GM21360 (cell line): ENCODE results near the gene GRXCR1.

Experiments
- ATAC-seq: cut with Tn5 transposase; IDR thresholded peaks from one replicate; pipeline ENCODE4 v1.9.1; 2021; ENCODE audit warnings: mild to moderate bottlenecking, moderate library complexity; ENCODE audit not compliant: unreplicated experiment

Gene GRXCR1

DNA sequence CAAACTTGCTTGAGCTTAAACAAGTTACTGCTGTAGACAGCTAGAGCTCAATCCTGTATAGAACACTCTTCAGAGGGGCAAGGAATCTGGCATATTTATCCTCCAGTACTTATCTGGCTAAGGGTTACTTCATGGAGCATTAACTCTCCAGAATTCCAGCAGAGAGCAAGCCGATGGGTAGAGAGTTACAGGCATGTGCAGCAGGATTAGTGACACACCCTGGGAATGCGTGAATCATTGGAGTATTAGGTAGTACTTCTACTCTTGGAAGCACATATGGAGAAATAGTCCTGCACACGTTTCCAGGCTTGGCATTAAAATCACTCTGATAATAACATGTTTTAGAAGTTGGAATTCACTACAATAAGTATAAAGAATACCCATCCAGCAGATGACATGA is 35.4 kb downstream of the GRXCR1 start:
- ATAC-seq = no peak

GRCh38 chr4:42928582-42928981 is 36.1 kb downstream of the GRXCR1 start:
- no peak for ATAC-seq

DNA sequence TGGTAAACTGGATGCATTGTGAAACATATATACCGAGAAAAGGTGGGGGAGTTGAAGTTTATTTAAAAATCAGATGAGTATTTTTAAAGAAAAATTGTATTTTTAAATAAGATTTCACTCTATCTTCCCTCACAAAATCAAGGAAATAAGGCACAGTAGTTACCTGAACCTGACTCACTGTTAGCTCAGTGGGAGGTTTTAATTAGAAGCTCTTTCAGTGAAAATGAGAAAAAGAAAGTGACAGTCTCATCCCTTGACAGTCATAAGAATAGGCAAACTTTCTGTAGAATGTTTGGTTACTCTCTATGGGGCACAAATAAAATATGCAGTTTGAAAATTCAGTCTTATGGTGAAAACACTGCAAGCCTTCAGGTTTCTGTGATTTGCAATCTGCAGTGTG is 49.7 kb downstream of the GRXCR1 start:
- ATAC-seq = no peak

GRCh38 chr4:42945874-42946273 is 53.4 kb downstream of the GRXCR1 start:
- no peak for ATAC-seq

- no peak for ATAC-seq
Observed at GRCh38 chr4:42953321-42953720, 60.8 kb downstream of the GRXCR1 start.

- ATAC-seq = no peak
Observed at GRCh38 chr4:42954963-42955669, 62.6 kb downstream of the GRXCR1 start.

- ATAC-seq = no peak
Observed at GRCh38 chr4:42955746-42956505, 63.4 kb downstream of the GRXCR1 start.

DNA sequence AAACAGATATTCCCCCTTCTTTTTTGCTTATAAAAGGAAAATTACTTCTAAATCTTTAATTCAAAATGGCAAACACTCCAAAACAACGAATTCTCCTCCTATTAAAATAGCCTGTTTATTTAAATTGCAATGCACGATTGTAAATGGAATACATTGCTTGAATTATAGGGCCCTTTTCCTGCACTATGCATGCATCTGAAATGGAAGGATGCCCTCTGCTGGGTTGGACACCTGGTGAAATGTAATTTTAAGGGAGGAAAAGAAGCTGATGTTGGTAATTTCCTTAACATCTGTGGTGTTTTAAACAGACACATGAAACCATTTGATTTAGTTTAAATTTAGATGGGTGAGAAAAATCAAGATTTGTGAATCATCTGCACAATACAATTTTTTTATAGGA is 72.8 kb downstream of the GRXCR1 start:
- ATAC-seq = no peak

DNA sequence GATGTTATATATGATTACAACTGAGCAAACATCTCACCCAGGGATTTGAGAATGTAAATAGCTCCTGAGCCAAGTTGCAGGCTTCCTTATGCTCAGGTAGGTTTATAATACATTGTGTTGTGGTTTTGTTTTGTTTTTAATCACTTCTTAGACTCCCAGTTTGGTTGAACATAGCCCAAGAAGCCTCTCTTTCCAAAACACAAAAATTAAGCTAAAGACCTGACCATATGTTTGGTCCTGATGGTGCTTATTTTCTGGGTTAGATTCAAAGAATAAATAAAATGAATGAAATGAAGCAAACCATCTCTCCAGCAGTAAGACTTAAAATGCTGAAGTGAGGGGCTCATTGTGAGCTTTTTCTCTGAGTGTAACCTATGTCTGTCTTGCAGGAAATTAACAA is 93.5 kb downstream of the GRXCR1 start:
- no peak for ATAC-seq

DNA sequence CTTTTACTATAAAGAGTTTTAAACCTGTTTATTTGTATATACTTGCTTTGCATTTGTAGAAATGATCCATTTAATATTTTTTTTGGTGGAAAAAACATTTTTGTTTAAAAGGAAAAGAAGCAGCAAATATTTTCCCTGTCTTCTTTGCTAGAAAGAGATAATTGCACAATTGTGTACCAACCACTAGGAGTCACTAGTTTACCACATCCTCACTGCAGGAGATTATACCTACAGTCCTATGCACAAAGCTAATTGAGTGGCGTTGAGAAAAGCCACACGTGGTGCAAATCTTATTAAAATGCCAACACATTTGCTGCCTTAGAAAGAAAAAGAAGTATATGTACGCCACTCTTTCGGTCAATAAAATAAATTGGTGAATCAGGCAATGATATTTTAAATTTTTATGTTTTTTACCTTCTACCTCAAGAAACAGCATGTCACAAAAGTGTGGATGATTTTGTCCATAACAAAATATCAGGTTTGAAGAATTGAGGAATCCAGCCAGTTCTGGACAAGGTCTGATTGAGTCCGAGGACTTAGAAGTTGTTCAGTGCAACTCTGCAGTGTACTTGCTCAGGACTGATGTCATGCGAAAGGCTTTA is 102.9 kb downstream of the GRXCR1 start:
- ATAC-seq = no peak

DNA sequence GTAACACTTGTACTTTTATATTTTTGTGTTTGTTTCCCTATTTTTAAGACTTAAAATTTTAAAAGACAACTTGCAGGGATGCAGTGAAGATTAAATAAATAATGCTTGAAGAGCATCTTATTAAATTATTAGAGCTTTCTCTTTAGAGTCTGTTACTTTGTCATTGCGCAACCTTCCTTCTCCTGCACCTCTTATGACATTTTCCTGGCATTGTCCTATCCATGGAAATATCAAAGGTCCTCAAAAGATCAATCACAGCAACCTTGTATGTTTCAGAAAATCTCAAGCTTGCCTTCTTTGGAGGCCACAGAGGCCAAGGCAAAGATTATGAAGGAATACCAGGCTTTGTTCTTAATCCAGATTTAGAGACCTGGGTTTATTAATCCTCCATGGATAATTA is 116.3 kb downstream of the GRXCR1 start:
- ATAC-seq = no peak

GRCh38 chr4:43014256-43014655 is 121.7 kb downstream of the GRXCR1 start:
- no peak for ATAC-seq

DNA sequence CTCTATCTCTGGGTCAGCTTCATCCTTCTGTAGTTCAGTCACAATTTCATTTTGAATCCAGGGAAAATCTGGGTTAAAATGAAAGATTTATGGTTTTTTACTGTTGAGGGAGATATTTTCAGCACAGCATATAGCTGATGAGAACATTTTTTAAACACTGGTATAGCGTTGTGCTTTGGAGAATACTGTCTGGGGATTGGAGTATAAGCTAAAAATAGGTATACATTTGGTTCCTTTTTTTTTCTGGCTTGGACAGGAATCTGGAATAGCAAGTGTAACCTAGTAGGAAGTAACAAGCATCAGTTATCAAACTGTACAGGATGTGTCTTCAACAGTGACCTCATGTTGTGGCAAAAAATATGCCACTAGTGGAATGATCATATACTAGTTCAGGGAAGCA is 149.1 kb downstream of the GRXCR1 start:
- ATAC-seq = no peak

DNA sequence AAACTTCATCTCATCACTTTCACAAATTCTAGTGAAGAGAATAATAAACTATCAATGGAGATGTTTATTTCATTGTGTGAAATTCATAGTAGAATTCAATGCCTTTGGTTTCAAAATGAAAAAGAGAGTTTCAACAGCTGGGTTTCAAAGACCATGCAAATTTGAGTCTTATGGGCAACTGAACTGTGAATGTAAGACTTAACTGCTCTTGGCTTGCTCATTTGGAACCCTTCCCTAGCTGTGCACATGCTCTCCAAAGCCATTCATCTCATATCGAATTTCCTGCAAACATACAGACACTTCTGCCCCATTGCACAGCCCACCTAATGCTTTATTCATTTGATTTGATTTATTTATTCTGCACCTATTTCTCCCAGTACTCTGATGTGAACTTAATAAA is 154.5 kb downstream of the GRXCR1 start:
- no peak for ATAC-seq

- no peak for ATAC-seq
Observed at GRCh38 chr4:43048570-43048969, 156.1 kb downstream of the GRXCR1 start.

DNA sequence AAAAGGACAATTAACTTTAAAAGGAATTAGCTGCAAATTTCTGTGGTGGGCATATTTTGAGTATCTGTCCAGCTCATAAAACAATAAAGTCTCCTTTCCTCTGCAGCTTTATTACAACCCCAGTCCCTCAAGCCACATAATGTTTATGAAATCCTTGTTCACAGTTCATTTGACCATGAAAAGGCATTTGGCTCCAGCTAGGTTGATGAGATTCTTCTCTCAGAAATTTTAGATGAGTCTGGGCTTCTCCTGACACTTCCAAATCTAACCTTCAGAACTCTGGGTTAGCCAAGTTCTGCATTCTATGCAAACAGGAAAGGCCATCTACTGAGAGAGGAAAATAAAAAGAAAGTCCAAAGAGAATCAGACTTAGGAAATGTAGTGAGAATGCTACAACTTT is 156.8 kb downstream of the GRXCR1 start:
- no peak for ATAC-seq

- ATAC-seq = no peak
Observed at GRCh38 chr4:43066415-43066814, 173.9 kb downstream of the GRXCR1 start.

DNA sequence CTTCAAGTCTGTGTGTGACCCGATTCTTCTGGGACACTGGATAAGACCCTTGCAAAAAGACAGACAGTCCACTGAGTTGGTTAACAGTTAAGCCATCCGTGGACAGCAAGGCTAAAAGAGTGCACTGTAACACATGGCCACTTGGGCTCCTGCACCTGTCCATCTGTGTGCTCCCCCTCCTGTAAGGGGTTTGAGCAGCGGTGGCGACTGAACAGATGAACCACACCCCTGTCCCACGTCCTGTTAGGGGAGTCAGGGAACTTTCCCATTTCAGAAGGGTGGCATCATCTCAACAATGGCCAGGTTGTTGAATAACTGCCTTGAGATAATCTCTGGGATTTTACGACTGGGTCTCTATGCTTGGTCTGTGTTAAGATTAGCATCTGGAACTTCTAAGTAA is 178.6 kb downstream of the GRXCR1 start:
- ATAC-seq = no peak
